ENCODE measurements around the gene PDK2. TPM values are rescaled to one million over a fixed set of nuclear protein-coding genes. Genes with fewer than 3 reads are reported as not detected.

Gene PDK2
- total and polyA plus RNA-seq, 2 of the 4 experiments (the other 2 are of a cell fraction) = 26.7 to 104 TPM

- Histone ChIP-seq H2BK5ac (ENCODE audit: low read depth, low read length, poor library complexity, severe bottlenecking) (peak overlapping the region; percentile 82), H4K20me1 (ENCODE audit: insufficient read depth, low read length) (no peaks in the 10 kb centered on the region), H4K91ac (ENCODE audit: insufficient read depth, low read depth, low read length) (peak overlapping the region; percentile 95), H3K18ac (ENCODE audit: low read depth, low read length) (0 out of 2 replicates have a peak overlapping the region, but pooled peaks have one; percentile 13), H3K4me1 (ENCODE audit: control insufficient read depth, insufficient read depth, low read length) (peaks cover 34% of the 10 kb centered on the region), H3K27me3 (ENCODE audit: control insufficient read depth, insufficient read depth, low read length) (no peaks in the 10 kb centered on the region), H3K9me1 (ENCODE audit: insufficient read depth, low read length) (peaks cover 52% of the 10 kb centered on the region), H3K9me3 (ENCODE audit: control insufficient read depth, insufficient read depth, low read length) (no peaks in the 10 kb centered on the region), H3K79me1 (ENCODE audit: low read depth in 1 of 2, low read length in 2 of 2) (peaks cover 0 to 37% of the 10 kb centered on the region in 2 experiments; a peak in 2 of 4 replicates), H3K4me3 (ENCODE audit: insufficient read depth, low read depth, low read length) (no peak overlapping the region), H3K36me3 (ENCODE audit: control insufficient read depth, insufficient read depth, low read length) (no peaks in the 10 kb centered on the region), H2AFZ (replicated peaks; ENCODE audit: low read length, poor library complexity) (peak overlapping the region; percentile 70), H2AK5ac (ENCODE audit: low read depth, low read length) (peak overlapping the region; percentile 98), H2BK15ac (ENCODE audit: low read depth, low read length) (peak overlapping the region; percentile 93; the same call in 2 of the 3 replicates), H4K5ac (ENCODE audit: low read depth, low read length) (peak overlapping the region; percentile 44; the same call in 1 of the 2 replicates), H3K14ac (replicated peaks; ENCODE audit: low read depth, low read length) (peak overlapping the region; percentile 90), H2BK20ac (ENCODE audit: low read depth, low read length) (peak overlapping the region; percentile 96), H3K23ac (ENCODE audit: low read depth, low read length) (no peak overlapping the region), H3K9ac (ENCODE audit: low read depth, low read length) (no peak overlapping the region), H3K56ac (ENCODE audit: extremely low read depth, insufficient read depth, low read length) (no peak overlapping the region), H2BK120ac (ENCODE audit: low read depth, low read length) (peak overlapping the region; percentile 98), H3K4me2 (ENCODE audit: low read depth, low read length) (no peak overlapping the region), H2AK9ac (replicated peaks; ENCODE audit: low read depth, low read length, poor library complexity) (peak overlapping the region; percentile 98), H3K27ac (ENCODE audit: insufficient read depth, low read length) (no peak overlapping the region), H3K4ac (ENCODE audit: low read depth, low read length) (peak overlapping the region; percentile 96), H4K8ac (ENCODE audit: low read depth in 2 of 2, low read length in 2 of 2) (peak overlapping the region; percentile 36 to 94)
- no TSS peak for BruUV-seq (replicated peaks)
- intact Hi-C loops (cut with micrococcal nuclease) = no loop called here
- POLR2A ChIA-PET (ENCODE audit: unreplicated experiment) = no interaction called here
- in situ Hi-C loops (cut with MboI; ENCODE audit: low sequenced_read_pairs) = no loop called here
- dilution Hi-C loops (cut with HindIII; ENCODE audit: low sequenced_read_pairs, unreplicated experiment) = no loop called here
- 90% methylated on average over 4 of the region's 6 CpGs; no CpG with 5 or more reads in 1 of the 2 experiments for WGBS, 2 experiments (ENCODE audit: extremely low coverage in 2 of 2, insufficient read length in 1 of 2)
- no peak for TF ChIP-seq CEBPB (IDR thresholded peaks at IDR 0.05; ENCODE audit: low read depth, low read length)
- TF ChIP-seq FOS (IDR thresholded peaks at IDR 0.05; ENCODE audit: low read depth, low read length) = no peak
- no peak for TF ChIP-seq MAFK (IDR thresholded peaks at IDR 0.05; ENCODE audit: low read depth, low read length)
- no peak for TF ChIP-seq MAZ (IDR thresholded peaks at IDR 0.05; ENCODE audit: borderline replicate concordance, low read depth, low read length)
- TF ChIP-seq RFX5 (IDR thresholded peaks at IDR 0.05; ENCODE audit: low read depth, low read length) = no peak
- TF ChIP-seq CTCF (conservative IDR thresholded peaks at IDR 0.05; ENCODE audit: low read depth, low read length) = no peak
- no peak for TF ChIP-seq ELK1 (IDR thresholded peaks at IDR 0.05; ENCODE audit: borderline replicate concordance, low read depth, low read length)
- no peak for TF ChIP-seq USF2 (IDR thresholded peaks at IDR 0.05; ENCODE audit: low read depth, low read length)
- TF ChIP-seq RAD21 (IDR thresholded peaks at IDR 0.05; ENCODE audit: low read length) = no peak
- DNase-seq (no peak), ATAC-seq (ENCODE audit: low read depth) (no peak)
- CTCF ChIA-PET = no interaction called here
Measured at GRCh38 chr17:50046667-50047066, 48.5 kb upstream of the PDK2 start.
